NCI-H2029 treated with DMSO at 0.1 percent for 48 hours (cell line): ENCODE measurements around the gene SOWAHC.
A peak's percentile ranks its signal among the peaks of the same experiment; 100 is the strongest.
"Not testable (repeated sequence)": the region's sequence is repeated elsewhere in the genome, so short reads cannot be mapped to it uniquely, and the experiment has no call there.

Experiments used
- DNase-seq: peaks from one replicate; lab custom pipeline; 2025; lab: John Stamatoyannopoulos, UW

The SOWAHC gene

DNA sequence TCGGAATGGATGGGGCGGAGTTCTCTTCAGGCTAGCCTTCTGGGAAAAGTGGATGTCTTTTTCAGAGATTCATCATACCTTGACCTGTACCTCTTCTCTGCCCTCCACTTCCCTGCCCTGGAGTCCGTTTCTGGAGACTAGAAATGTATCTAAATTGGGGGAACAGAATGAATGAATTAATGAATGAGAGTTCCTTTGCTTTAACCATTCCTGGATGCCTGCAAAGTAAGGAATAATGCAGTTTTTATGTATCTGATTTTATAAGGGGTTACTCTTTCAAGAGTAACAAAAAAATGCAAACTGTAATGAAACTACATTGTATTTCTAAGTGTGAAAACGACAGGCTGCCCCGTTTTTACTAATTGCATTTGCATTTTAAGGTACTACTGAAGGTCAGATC is 2.0 kb downstream of the SOWAHC start:
- no peak for DNase-seq

DNA sequence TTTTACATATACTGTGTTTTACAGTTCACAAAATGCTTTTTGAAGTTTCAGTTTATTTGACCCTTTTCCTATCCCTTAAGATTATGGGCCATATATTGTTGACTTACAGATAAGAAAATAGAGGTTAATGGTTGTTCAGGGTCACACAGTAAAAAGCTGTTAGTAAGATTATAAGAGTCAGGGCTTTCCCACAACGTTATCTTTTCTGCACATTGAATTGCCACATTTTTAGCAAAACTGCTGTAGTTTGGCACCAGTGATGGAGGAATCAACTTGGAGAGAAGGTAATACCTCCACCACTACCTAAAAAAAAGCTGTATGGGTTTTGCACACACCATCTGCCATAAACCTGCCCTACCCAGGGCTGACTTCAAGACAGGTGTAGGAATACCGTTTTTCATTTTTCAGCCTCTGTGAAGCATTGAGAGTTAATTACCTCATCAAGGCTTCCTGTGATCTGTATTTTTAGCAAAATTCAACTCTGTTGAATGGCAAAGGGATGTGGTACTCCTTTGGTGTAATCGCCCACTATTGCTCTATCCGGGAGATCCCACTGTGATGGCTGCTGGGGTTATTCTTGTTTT is 5.0 kb downstream of the SOWAHC start:
- DNase-seq, result no peak

DNA sequence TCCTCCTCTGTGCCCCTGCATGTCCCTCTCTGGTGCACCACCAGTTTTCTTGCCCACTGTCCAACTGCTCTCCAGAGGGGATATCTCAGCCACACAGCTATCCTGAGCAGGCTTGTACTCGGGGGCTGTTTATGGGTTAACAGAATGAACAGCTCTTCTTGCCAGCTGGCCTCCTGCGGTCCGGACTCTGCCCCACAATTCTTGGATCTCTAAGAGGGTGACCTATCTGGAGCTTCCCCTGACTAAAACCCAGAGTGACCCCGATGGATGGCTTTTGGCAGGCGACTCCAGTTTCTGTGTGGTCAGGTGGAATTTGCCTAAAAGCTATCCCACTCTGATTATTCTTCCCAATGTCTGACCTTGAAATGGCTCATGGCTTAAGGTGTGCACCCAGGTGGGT is 9.1 kb downstream of the SOWAHC start:
- DNase-seq, result no peak

DNA sequence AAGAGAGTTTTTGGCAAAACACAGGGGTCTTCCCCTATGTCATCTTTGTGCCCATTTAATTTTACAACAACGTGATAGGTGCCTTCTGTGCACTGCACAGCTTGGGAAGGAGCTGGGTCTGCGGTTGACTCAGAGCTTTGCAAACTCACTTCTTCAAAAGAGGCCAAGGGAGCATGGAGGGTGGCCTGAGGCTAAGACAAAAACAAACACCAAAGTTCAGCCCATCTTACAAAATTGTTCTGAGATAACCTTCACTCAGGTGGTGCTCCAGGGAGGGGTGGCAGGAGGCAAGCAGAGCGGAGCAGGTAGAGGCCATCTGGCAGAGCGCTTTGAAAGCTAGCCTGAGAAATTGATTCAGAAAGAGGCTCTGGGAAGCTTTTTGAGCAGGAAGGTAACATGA is 9.8 kb downstream of the SOWAHC start:
- no peak for DNase-seq

DNA sequence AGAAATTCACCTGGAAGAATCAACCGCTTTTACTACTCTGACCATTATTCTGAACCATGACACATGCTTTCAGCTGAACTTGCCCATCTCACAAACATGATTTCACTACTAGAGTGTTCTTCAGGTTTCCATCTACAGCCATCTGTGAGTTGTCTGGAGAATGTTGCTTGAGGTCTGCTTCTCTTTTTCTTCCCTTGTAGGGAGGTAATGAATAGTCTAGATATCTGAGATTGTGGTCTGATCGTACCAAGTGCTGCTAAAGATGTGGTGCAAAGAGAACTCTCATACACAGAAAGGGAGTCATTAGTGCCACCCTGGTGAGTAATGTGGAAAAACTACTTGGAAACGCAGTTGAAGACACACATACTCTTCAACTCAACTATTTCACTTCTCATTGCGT is 10.2 kb downstream of the SOWAHC start:
- DNase-seq, result no peak

DNA sequence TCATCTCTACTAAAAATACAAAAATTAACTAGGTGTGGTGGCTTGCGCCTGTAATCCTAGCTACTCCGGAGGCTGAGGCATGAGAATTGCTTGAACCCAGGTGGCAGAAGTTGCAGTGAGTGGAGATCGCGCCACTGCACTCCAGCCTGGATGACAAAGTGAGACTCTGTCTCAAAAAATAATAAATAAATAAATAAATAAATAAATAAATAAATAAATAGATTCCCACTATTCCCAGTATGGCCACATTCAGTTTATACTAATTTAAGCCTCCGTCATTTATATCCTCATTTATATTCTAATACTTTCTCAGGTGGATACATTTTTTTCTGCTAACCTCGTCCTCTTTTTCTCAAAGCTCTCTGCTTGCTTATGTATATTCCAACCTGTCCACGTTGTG is 14.2 kb downstream of the SOWAHC start:
- DNase-seq, result not testable (repeated sequence)

DNA sequence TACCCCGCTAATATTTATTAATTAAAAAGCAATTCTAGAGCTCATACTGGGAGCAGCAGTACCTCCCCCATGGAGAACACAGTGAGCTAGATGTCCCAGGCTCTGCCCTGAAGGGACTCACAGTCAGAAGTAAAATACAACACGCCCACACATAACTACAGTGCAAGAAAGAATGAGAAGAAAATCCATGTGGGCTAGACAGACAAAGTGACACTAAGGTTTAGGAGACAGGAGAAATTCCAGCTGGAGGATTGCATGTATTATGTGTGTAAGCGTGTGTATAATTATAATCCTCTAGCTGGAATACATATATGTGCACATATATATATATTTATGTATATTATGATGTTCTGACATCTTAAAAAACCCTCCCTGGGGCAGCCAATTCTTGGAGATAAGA is 15.7 kb downstream of the SOWAHC start:
- DNase-seq, result no peak

DNA sequence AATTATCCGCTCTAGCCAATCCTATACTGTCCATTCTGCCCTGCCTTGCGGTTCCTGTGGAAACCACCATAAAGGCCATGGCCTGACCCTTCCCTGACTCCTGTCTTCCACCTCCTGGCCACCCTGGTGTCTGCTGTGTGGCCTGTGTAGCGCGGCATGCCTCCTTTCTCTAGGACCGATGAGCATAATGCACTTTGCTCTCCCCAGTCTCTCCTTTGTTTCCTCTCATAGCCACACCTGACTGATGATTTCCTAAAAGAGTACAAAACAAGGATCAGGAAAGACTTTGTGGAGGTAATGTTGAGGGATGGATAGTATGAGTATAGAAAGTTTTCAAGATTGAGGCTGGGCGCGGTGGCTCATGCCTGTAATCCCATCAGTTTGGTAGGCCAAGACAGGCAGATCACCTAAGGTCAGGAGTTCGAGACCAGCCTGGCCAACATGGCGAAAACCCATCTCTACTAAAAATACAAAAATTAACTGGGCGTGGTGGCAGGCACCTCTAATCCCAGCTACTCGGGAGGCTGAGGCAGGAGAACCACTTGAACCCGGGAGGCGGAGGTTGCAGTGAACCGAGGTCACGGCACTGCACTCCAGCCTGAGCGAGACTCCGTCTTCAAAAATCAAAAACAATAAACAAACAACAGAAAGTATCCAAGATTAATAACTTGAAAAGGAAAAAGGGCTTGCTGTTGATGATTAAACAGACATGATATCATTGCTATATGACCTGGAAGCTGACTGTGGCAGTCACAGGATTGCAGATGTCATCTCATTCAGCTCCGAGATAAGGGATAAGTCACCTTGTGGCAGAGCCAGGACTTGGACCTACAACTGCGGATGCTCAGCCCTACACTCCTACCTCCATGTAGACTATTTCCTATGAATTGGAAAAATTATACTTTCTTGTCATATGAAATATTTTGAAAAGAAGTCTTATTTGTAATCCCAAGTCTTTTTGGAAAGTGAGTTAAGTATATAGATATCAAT is 16.6 kb downstream of the SOWAHC start:
- DNase-seq, result no peak

DNA sequence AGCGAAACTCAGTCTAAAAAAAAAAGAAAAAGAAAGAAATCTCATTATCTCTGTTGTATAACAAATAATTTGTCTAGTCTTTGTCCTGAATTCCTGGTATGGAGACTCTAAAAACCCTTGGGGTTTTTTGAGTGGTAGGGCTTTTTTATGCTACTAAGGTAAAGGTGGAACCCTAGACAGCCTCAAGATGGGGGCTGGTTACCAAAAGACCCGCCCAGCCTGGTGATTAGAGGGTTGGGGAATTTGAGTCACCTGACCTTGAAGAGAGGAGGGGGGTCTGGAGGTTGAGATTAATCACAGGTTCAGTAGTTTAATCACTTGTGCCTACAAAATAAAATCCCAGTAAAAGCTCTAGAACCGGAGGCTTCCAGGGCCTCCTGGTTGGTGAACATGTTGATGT is 17.6 kb downstream of the SOWAHC start:
- no peak for DNase-seq

DNA sequence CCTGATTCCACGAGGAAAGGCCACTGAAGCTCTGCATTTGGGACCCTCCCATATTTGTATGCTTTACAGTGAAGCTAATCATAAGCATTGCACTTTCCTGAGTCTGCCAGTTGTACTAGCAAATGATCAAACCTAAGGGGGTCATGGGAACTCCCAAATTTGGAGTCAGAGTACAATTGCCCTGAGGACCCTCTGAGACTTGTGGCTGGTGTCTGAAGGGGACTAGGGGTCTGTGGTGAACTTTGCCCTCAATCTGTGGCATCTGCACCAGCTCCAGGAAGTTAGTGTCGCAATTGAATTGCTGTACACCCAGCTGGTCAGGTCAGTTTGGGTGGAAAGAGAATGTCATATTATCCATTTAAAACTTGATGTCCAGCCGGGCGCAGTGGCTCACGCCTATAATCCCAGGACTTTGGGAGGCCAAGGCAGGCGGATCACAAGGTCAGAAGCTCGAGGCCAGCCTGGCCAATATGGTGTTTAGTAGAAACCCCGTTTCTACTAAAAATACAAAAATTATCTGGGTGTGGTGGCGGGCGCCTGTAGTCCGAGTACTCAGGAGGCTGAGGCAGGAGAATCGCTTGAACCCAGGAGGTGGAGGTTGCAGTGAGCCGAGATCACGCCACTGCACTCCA is 18.1 kb downstream of the SOWAHC start:
- DNase-seq, result no peak

DNA sequence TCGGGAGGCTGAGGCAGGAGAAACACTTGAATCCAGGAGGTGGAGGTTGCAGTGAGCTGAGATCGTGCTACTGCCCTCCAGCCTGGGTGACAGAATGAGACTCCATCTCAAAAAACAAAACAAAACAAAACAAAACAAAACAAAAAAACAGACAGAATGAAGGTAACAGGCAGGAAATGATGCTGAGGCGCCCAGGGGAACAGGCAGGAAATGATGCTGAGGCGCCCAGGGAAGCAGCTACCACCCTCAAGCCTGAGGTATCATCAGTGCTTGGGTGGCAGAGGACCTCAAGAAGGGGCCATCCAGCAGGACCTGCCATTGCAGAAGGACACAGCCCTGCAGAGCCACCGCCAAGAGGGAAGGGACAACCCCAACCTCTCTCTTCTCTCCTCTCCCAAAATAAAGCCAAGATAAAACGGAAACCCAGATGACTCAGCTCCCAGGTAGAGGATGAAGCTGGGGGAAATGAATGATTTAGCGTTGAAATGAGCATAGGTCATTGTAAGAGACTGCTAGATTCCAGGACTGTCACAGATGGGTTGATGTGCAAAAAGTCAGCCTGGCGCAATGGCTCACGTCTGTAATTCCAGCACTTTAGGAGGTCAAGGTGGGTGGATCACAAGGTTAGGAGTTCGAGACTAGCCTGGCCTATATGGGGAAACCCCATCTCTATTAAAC is 19.3 kb downstream of the SOWAHC start:
- DNase-seq, result no peak

DNA sequence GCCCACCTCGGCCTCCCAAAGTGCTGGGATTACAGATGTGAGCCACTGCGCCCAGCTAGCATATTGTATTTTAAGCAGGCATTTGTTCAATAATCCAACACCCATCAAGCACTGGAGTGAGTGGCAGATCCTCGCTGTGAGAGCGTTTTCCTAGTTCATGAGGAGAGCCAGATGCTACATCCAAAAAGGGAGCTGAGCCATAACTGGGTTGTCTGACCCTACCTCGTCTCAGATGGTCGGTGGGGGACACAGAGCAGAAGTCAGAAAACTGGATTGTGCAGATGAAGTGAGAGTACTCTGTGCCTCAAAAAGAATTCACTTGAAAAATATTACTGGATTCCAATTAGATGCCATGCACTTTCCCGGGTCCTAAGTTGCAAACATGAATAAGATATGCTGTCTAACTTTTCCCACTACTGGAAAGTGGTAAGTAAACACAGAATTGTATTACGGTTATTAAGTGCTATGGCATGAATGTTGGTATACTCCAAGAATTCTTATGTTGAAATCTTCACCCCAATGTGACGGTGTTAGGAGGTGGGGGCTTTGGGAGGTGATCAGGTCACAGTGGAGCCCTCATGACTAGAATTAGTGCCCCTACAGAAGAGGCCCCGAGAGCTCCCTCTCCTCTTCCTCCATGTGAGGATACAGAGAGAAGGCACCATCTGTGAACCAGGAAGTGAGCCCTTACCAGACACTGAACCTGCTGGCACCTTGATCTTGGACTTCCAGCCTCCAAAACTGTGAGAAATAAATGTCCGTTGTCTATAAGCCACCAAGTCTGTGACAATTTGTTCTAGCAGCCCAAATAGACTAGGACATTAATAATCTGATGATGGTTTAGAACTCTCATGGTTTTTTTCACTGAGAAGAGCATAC is 21.5 kb downstream of the SOWAHC start:
- DNase-seq, result no peak

DNA sequence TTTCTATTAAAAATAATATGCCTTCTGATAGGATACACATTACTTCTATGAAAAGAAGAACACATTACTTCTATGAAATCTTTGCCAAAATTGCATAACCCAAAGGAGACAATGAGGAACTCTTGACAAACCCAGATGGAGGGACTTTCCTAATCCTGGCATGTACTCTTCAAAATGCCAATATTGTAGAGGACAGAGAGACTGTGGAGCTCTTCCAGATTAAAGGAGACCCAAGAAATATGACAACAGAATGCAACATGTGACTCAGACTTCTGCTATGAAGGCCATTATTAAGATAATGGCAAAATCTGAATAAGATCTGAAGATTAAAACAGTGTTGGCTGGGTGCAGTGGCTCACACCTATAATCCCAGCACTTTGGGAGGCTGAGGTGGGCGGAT is 22.2 kb downstream of the SOWAHC start:
- DNase-seq, result no peak

DNA sequence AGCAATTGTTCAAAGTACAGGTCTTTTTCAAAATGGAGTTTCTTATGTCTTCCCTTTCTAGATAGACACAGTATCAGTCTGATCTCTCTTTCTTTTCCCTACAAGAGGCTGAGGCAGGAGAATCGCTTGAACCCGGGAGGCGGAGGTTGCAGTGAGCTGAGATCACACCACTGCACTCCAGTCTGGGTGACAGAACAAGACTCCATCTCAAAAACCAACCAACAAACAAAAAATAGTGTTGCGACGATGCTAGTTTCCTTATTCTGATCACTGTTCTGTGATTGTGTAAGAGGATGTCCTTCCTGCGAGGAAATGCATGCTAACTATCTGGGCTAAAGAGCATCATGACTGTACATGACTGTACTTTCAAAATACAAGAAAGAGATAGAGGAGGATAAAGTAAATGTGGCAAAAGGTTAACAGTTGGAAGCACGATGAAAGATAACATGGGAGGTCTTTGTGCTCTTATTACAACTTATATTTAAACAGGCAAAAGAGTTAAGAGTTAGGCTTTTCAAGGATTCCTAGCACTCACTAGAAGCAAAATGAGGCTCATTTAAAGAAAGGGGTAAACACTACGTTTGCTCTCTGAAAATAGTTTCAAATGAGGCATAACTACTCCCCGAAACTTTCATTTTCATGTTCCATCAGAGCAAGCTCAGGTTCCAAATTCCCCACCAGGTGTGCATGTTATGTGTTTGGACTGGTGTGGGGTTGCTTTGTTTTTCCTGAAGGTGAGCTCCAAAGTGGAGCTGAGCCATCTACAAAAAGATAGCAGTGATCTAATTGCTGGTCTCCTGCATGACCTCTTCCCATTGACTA is 23.8 kb downstream of the SOWAHC start:
- no peak for DNase-seq

DNA sequence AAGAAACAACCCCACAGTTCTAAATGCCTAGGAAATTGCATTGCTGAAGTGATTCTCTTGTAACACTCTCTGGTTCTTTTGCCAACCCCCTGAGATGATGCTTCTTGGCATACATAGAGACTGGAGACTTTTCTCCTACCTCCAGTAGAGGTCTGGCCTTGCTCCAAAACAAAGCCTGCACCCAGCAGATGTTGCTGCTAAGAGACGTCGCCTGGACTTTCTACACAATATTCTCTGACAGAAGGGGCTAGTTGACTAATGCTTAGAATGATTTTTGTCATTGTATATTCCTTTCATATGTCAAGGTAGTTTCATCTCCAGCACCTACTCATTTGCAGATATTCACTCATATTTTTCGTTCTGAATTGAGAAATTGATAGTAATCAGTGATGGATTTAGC is 24.6 kb downstream of the SOWAHC start:
- peak; percentile 64 for DNase-seq

DNA sequence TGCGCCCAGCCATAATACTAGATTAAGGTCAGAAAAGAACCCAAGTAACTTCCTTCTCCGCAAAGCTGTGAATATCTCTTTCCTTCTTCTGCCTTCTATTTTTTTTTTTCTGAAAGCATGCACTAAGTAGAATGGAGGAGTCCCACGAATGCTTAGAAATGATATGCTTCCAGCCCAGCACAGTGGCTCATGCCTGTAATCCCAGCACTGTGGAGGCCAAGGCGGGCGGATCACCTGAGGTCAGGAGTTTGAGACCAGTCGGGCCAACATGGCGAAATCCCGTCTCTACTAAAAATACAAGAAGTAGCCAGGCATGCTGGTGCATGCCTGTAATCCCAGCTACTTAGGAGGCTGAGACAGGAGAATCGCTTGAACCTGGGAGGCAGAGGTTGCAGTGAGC is 25.8 kb downstream of the SOWAHC start:
- not testable (repeated sequence) for DNase-seq

DNA sequence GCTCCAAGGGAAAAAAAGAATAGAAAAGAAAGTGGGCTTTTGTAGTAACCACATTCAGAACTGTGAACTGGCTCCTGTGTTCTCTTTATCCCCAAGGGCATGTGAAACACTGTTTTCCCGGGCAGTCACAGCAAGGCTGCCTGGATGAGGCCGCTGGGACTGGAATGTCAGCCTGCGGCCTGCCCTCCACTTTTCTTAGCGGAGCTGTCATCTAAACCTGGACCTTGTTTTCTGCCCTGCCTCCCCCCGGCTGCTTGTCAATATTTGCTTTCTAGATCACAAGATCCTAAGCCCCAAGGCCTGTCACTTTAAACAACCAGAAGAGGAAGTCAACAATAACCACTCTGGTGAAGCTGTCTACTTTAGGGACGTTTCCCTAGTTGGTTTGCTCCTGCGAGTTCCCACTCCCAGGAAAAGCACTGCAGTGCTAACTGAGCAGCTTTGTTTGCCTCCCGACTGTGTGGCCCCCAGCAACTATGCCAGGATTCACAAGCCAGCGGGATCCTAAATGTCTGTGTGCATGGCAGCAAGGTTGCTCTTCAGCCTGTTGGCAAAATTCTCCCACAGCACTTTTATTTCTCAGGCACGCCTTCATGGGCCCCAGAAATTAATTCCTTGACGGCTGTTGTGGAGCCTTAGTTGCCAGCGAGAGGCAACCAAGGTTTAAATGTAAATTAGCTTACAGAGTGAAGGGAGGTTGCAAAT is 30.6 kb downstream of the SOWAHC start:
- peak; percentile 41 for DNase-seq

DNA sequence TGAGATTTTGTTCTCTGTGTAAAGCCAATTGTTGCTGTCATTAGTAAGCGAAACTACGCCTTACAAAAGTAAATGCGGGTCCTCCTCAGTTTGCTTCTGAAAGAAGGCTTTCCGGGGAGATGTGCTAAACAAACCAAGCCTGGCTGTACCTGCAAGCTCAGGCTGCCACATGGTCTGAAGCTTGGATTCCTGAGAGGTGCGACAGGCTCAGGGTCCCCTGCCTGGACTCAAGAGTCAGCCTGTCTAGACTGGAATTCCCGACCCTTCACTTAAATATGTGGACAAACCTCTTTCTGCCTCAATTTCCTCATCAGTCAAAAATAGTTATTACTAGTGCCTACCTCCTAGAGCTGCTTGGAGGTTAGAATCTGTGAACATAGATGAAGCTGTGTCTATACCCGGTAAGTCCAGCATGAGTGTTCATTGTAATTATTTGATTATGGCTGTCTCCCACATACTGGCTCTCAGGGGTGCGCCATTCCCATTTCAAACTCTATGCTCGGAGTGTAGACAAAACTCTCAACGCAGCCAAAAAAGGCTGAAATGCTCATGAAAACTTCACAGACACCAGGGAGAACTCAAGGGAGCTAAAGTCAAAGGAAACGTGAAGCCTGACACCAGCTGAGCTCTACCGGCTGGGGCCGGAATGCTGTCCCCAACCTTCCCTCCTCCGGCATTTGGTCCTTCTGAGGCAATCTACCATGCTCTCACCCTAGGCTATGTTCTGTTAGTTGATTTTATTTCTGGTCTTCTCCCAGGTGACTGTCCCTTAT is 31.4 kb downstream of the SOWAHC start:
- no peak for DNase-seq

DNA sequence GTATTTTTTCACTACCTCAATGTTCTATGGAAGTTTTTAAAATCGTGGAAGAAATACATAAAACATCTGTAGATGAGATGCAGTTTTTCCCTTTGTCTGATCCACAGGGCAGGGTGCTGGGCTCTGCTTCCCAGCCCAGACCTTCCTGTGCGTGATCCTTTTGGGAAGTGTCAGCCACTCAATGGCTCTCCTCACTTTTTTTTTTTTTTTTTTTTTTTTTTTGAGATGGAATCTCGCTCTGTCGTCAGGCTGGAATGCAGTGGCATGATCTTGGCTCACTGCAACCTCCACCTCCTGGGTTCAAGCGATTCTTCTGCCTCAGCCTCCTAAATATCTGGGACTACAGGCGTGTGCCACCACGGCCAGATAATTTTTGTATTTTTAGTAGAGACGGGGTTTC is 32.8 kb downstream of the SOWAHC start:
- no peak for DNase-seq
